RWPE1 (cell line): ENCODE measurements around the gene AKAP7.
"Not testable (repeated sequence)": the region's sequence is repeated elsewhere in the genome, so short reads cannot be mapped to it uniquely, and the experiment has no call there.

Source experiments
- CTCF ChIA-PET: fragments of 350-600 bp; sonication (Branson Sonifier 250); formaldehyde crosslinking; extraction: SDS; loops from one replicate; lab custom pipeline; 2021; lab: Yijun Ruan, JAX
- POLR2A ChIA-PET: fragments of 400-600 bp; formaldehyde crosslinking; extraction: SDS; loops from one replicate; lab custom pipeline; 2020; ENCODE audit warnings: antibody characterized with exemption; ENCODE audit not compliant: low non-redundant PET; lab: Yijun Ruan, JAX
- DNase-seq: peaks from one replicate; pipeline ENCODE4 v3.0.0; 2012; ENCODE audit warnings: low spot score
- H3K27ac ChIP-seq: fragments of 450-650 bp; 2 replicates; pipeline ENCODE4 v1.5.1; 2017
- TF ChIP-seq, protein P1 (sequence below): fragments of 450-650 bp; conservative IDR thresholded peaks from 2 replicates; pipeline ENCODE4 v1.5.1; 2017; ENCODE audit warnings: low read depth, mild to moderate bottlenecking

AKAP7 gene

DNA sequence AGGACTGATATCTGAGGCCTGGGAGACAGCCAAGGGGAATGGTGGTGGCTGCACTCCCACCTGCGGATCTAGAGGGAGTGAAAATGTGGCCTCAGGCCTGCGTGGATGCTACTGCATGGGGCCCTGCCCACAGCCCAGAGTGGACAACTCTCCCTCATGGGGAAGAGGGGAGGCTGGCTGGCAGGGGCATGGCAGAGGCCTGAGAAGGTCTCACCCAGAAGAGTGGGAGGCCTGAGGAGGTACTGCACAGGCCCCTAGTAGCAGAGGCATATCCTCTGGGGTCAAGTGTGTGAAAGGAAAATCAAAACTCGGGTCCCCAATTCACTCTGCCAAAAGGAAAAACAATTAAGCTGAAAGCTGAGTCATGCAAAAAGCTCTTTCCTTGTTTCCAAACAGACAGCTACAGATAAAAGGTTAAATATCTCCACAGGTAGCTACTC lies 158.2 kb downstream of the AKAP7 start:
- POLR2A ChIA-PET = no interaction called here
- no peak for DNase-seq
- CTCF ChIA-PET = no interaction called here
- H3K27ac ChIP-seq = no peak overlapping the region
- TF ChIP-seq, protein P1, sequence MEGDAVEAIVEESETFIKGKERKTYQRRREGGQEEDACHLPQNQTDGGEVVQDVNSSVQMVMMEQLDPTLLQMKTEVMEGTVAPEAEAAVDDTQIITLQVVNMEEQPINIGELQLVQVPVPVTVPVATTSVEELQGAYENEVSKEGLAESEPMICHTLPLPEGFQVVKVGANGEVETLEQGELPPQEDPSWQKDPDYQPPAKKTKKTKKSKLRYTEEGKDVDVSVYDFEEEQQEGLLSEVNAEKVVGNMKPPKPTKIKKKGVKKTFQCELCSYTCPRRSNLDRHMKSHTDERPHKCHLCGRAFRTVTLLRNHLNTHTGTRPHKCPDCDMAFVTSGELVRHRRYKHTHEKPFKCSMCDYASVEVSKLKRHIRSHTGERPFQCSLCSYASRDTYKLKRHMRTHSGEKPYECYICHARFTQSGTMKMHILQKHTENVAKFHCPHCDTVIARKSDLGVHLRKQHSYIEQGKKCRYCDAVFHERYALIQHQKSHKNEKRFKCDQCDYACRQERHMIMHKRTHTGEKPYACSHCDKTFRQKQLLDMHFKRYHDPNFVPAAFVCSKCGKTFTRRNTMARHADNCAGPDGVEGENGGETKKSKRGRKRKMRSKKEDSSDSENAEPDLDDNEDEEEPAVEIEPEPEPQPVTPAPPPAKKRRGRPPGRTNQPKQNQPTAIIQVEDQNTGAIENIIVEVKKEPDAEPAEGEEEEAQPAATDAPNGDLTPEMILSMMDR = no peak

DNA sequence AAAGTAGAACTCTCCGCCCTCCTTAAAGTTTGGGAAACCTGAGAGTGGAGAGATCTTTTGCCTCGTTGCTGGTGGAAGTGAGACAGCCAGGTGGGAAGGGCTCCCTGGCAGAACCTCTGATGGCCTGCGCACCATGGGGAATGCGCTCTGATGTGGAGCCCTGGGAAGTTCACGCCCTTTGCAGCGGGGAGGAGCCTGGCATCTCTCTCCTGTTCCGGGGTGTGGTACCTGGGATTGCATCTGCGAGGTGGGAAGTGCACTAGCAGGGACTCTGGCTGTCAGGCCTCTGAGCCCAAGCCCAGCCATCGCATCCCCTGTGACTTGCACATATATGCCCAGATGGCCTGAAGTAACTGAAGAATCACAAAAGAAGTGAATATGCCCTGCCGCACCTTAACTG lies 159.8 kb downstream of the AKAP7 start:
- DNase-seq = no peak
- POLR2A ChIA-PET = no interaction called here
- TF ChIP-seq, protein P1 = no peak
- CTCF ChIA-PET = no interaction called here
- no peak overlapping the region for H3K27ac ChIP-seq

DNA sequence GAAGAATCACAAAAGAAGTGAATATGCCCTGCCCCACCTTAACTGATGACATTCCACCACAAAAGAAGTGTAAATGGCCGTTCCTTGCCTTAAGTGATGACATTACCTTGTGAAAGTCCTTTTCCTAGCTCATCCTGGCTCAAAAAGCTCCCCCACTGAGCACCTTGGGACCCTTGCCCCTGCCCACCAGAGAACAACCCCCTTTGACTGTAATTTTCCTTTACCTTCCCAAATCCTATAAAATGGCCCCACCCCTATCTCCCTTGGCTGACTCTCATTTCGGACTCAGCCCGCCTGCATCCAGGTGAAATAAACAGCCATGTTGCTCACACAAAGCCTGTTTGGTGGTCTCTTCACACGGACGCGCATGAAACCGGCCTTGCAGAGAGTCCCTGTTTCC lies 165.6 kb downstream of the AKAP7 start:
- POLR2A ChIA-PET, CTCF ChIA-PET, DNase-seq, H3K27ac ChIP-seq: not testable (repeated sequence)

DNA sequence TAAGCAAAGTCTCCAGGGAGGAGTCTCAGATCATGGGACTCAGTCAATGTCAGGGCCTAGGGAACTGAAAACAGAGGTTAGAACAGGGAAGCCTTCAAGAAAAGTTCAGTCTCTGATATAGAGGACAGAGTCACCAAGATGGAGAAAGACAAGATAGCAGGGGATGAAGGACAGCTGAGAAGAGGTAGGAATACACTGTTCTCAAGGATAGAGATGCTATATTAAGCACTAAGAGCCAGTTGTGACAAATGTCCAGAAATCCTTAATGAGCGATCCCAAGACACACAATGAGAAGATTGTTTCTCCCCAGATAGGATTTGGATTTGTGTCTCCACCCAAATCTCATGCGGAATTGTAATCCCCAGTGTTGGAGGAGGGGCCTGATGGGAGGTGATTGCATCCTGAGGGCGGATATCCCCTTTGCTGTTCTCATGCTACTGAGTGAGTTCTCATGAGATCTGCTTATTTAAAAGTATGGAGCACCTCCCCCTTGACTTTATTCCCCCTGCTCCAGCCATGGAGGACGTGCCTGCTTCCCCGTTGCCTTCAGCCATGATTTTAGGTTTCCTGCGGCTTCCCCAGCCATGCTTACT lies 168.2 kb downstream of the AKAP7 start:
- TF ChIP-seq, protein P1 = no peak
- no peak for DNase-seq
- no peak overlapping the region for H3K27ac ChIP-seq
- ChIA-PET CTCF (no interaction called here), POLR2A (no interaction called here)

DNA sequence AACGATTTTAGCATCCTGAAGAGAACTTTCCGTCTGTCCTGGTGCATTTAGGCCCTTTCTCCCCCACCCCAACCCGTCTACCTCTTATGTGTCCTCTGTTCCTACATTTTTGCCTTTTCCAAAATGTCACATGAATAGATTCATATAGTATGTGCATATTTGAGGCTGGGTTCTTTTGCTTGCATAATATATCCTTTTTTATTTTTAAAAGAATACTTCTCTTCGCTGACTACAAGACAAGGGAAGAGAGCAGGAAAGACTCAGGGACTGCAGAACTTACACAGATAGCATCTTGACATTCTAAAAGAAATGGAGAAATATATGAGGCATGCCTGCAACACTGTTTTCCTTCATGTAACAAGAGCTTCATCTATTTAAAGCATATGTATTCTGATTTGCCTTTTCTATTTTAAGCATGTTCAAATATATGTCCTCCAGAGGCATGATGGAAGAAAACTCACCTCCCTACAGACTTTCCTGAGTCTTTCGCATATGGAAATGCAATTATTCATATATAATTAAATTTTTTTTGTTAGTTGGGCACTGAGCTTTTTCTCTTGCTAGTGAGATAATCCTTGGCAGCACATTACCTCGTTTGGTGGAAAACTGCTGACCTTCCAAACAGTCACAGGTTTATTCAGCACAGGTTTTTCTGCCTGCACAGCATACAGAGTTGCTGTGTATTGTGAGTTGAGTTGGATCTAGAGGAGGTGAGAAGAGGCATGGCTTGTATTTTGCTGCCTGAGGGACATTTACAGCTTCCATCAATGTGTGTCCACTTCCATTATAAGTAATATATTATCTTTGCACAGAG lies 170.0 kb downstream of the AKAP7 start:
- DNase-seq = no peak
- ChIA-PET CTCF (no interaction called here), POLR2A (no interaction called here)
- TF ChIP-seq, protein P1 = no peak
- no peak overlapping the region for H3K27ac ChIP-seq

DNA sequence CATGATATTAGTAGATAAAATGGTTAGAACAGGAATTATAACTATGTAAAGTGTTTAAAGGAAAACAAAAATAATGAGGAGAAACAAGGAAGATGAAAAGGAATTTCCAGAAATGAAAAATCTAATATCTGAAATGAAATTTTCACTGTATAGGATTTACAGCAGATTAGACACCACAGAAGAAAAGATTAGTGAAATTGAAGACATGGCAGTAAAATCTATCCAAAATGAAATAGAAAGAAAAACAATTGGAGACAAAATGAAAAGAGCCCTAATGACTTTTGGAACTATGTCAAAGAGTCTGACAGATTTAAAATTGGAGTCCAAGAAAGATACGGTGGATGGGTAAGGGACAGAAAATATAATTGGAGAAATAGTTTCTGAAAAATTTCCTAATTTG lies 174.2 kb downstream of the AKAP7 start:
- H3K27ac ChIP-seq = no peak overlapping the region
- CTCF ChIA-PET = no interaction called here
- DNase-seq = no peak
- TF ChIP-seq, protein P1 = no peak
- POLR2A ChIA-PET = no interaction called here

DNA sequence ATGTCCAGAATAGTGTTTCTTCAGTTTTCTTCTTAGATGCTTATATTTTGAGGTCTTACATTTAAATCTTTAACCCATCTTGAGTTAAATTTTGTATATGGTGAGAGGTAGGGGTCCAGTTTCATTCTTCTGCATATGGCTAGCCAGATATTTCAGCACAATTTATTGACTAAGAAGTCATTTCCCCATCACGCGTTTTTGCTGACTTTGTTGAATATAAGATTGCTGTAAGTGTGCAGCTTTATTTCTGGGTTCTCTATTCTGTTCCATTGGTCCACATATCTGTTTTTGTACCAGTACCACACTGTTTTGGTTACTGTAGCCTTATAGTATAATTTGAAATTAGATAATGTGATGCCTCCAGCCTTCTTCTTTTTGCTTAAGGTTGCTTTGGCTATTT lies 179.6 kb downstream of the AKAP7 start:
- TF ChIP-seq, protein P1 = no peak
- ChIA-PET CTCF (no interaction called here), POLR2A (no interaction called here)
- no peak for DNase-seq
- H3K27ac ChIP-seq = no peak overlapping the region
